ENCODE data around the gene TMCO1.
"Not testable (repeated sequence)": the region's sequence is repeated elsewhere in the genome, so short reads cannot be mapped to it uniquely, and the experiment has no call there.

The TMCO1 gene

GRCh38 chr1:165683848-165684485 lies 84.7 kb downstream of the TMCO1 start:
- no peak overlapping the region for H2BK120ac ChIP-seq (ENCODE audit: low read depth, low read length)
- no CpG with 5 or more reads among the region's 1 CpG for WGBS, 2 donors (ENCODE audit: extremely low coverage in 2 of 2, insufficient read length in 2 of 2, insufficient replicate concordance in 1 of 2)
- no peak overlapping the region for H2BK12ac ChIP-seq (ENCODE audit: low read length)
- H3K14ac ChIP-seq (ENCODE audit: low read length) = no peak overlapping the region
- no peak overlapping the region for H2BK5ac ChIP-seq (ENCODE audit: low read length)
- no peak overlapping the region for H2BK15ac ChIP-seq (ENCODE audit: low read length)
- H3K9me3 ChIP-seq (replicated peaks in 1 of 2; ENCODE audit: control insufficient read depth in 2 of 2, insufficient read depth in 1 of 2, low read depth in 1 of 2, low read length in 2 of 2) = peaks cover 0 to 7% of the 10 kb centered on the region in 2 donors
- H3K9ac ChIP-seq (ENCODE audit: low read depth, low read length, poor library complexity) = no peak overlapping the region
- no peak overlapping the region for H3K4me2 ChIP-seq (ENCODE audit: insufficient read depth, low read length, poor library complexity, severe bottlenecking)
- no peak for DNase-seq (ENCODE audit: low spot score)
- peaks cover 2% of the 10 kb centered on the region for H3K79me1 ChIP-seq (ENCODE audit: low read depth, low read length)
- no peak overlapping the region for H3K4me3 ChIP-seq (ENCODE audit: low read length in 2 of 2)
- H3K4ac ChIP-seq (ENCODE audit: low read length) = no peak overlapping the region
- no peak overlapping the region for H2AFZ ChIP-seq (ENCODE audit: low read length)
- H3K27ac ChIP-seq (replicated peaks; ENCODE audit: low read length) = no peak overlapping the region
- peaks cover 14 to 84% of the 10 kb centered on the region in 2 donors for H3K36me3 ChIP-seq (replicated peaks in 1 of 2; ENCODE audit: control insufficient read depth in 2 of 2, insufficient read depth in 2 of 2, low read length in 2 of 2)
- H4K91ac ChIP-seq (ENCODE audit: low read depth, low read length, poor library complexity) = no peak overlapping the region
- no peak overlapping the region for H3K18ac ChIP-seq (ENCODE audit: low read length)
- no peaks in the 10 kb centered on the region for H3K27me3 ChIP-seq (ENCODE audit: control insufficient read depth in 3 of 3, insufficient read depth in 3 of 3, low read depth in 1 of 3, low read length in 3 of 3)
- H3K23ac ChIP-seq (ENCODE audit: low read depth, low read length, poor library complexity) = no peak overlapping the region
- H4K8ac ChIP-seq (ENCODE audit: low read depth, low read length) = no peak overlapping the region
- H2AK5ac ChIP-seq (ENCODE audit: low read depth, low read length) = no peak overlapping the region
- no peaks in the 10 kb centered on the region for H3K4me1 ChIP-seq (ENCODE audit: control insufficient read depth in 2 of 2, insufficient read depth in 1 of 2, low read depth in 1 of 2, low read length in 2 of 2)

GRCh38 chr1:165680773-165681172 lies 87.9 kb downstream of the TMCO1 start:
- H3K27me3 ChIP-seq (ENCODE audit: control insufficient read depth in 3 of 3, insufficient read depth in 3 of 3, low read depth in 1 of 3, low read length in 3 of 3); H4K91ac ChIP-seq (ENCODE audit: low read depth, low read length, poor library complexity); H2AFZ ChIP-seq (ENCODE audit: low read length); H3K4me1 ChIP-seq (ENCODE audit: control insufficient read depth in 2 of 2, insufficient read depth in 1 of 2, low read depth in 1 of 2, low read length in 2 of 2); H3K4ac ChIP-seq (ENCODE audit: low read length); H3K4me2 ChIP-seq (ENCODE audit: insufficient read depth, low read length, poor library complexity, severe bottlenecking); H3K9me3 ChIP-seq (replicated peaks in 1 of 2; ENCODE audit: control insufficient read depth in 2 of 2, insufficient read depth in 1 of 2, low read depth in 1 of 2, low read length in 2 of 2); H2BK5ac ChIP-seq (ENCODE audit: low read length); H3K18ac ChIP-seq (ENCODE audit: low read length); H3K27ac ChIP-seq (replicated peaks; ENCODE audit: low read length); DNase-seq (ENCODE audit: low spot score); H2AK5ac ChIP-seq (ENCODE audit: low read depth, low read length); H2BK120ac ChIP-seq (ENCODE audit: low read depth, low read length); H4K8ac ChIP-seq (ENCODE audit: low read depth, low read length); H2BK15ac ChIP-seq (ENCODE audit: low read length); H3K79me1 ChIP-seq (ENCODE audit: low read depth, low read length); H3K23ac ChIP-seq (ENCODE audit: low read depth, low read length, poor library complexity); H3K9ac ChIP-seq (ENCODE audit: low read depth, low read length, poor library complexity); H3K4me3 ChIP-seq (ENCODE audit: low read length in 2 of 2); H2BK12ac ChIP-seq (ENCODE audit: low read length); H3K14ac ChIP-seq (ENCODE audit: low read length): not testable (repeated sequence)
- H3K36me3 ChIP-seq (replicated peaks in 1 of 2; ENCODE audit: control insufficient read depth in 2 of 2, insufficient read depth in 2 of 2, low read length in 2 of 2) = peaks cover 18 to 89% of the 10 kb centered on the region in 2 donors
- WGBS, 2 donors (ENCODE audit: extremely low coverage in 2 of 2, insufficient read length in 2 of 2, insufficient replicate concordance in 1 of 2) = no CpG with 5 or more reads among the region's 4 CpGs

- no peak overlapping the region for H2BK15ac ChIP-seq (ENCODE audit: low read length)
- H3K18ac ChIP-seq (ENCODE audit: low read length) = no peak overlapping the region
- no peaks in the 10 kb centered on the region for H3K27me3 ChIP-seq (ENCODE audit: control insufficient read depth in 3 of 3, insufficient read depth in 3 of 3, low read depth in 1 of 3, low read length in 3 of 3)
- H3K4me3 ChIP-seq (ENCODE audit: low read length in 2 of 2) = no peak overlapping the region
- peaks cover 16 to 89% of the 10 kb centered on the region in 2 donors for H3K36me3 ChIP-seq (replicated peaks in 1 of 2; ENCODE audit: control insufficient read depth in 2 of 2, insufficient read depth in 2 of 2, low read length in 2 of 2)
- H3K4ac ChIP-seq (ENCODE audit: low read length) = no peak overlapping the region
- peaks cover 2% of the 10 kb centered on the region for H3K79me1 ChIP-seq (ENCODE audit: low read depth, low read length)
- no peak overlapping the region for H2BK120ac ChIP-seq (ENCODE audit: low read depth, low read length)
- no peak overlapping the region for H3K23ac ChIP-seq (ENCODE audit: low read depth, low read length, poor library complexity)
- no peak overlapping the region for H2AFZ ChIP-seq (ENCODE audit: low read length)
- peaks cover 0 to 11% of the 10 kb centered on the region in 2 donors for H3K9me3 ChIP-seq (replicated peaks in 1 of 2; ENCODE audit: control insufficient read depth in 2 of 2, insufficient read depth in 1 of 2, low read depth in 1 of 2, low read length in 2 of 2)
- H2BK12ac ChIP-seq (ENCODE audit: low read length) = no peak overlapping the region
- no peak overlapping the region for H4K8ac ChIP-seq (ENCODE audit: low read depth, low read length)
- H2BK5ac ChIP-seq (ENCODE audit: low read length) = no peak overlapping the region
- H3K4me2 ChIP-seq (ENCODE audit: insufficient read depth, low read length, poor library complexity, severe bottlenecking) = no peak overlapping the region
- no peak overlapping the region for H3K9ac ChIP-seq (ENCODE audit: low read depth, low read length, poor library complexity)
- no peaks in the 10 kb centered on the region for H3K4me1 ChIP-seq (ENCODE audit: control insufficient read depth in 2 of 2, insufficient read depth in 1 of 2, low read depth in 1 of 2, low read length in 2 of 2)
- H4K91ac ChIP-seq (ENCODE audit: low read depth, low read length, poor library complexity) = no peak overlapping the region
- no peak for DNase-seq (ENCODE audit: low spot score)
- no CpG with 5 or more reads among the region's 2 CpGs for WGBS, 2 donors (ENCODE audit: extremely low coverage in 2 of 2, insufficient read length in 2 of 2, insufficient replicate concordance in 1 of 2)
- no peak overlapping the region for H3K14ac ChIP-seq (ENCODE audit: low read length)
- H2AK5ac ChIP-seq (ENCODE audit: low read depth, low read length) = no peak overlapping the region
- no peak overlapping the region for H3K27ac ChIP-seq (replicated peaks; ENCODE audit: low read length)
These were observed 88.4 kb downstream of the TMCO1 start for GRCh38 chr1:165680303-165680702.

- Histone ChIP-seq H4K91ac (ENCODE audit: low read depth, low read length, poor library complexity) (no peak overlapping the region), H2BK15ac (ENCODE audit: low read length) (no peak overlapping the region), H3K27me3 (ENCODE audit: control insufficient read depth in 3 of 3, insufficient read depth in 3 of 3, low read depth in 1 of 3, low read length in 3 of 3) (no peaks in the 10 kb centered on the region), H2BK12ac (ENCODE audit: low read length) (no peak overlapping the region), H3K9me3 (replicated peaks in 1 of 2; ENCODE audit: control insufficient read depth in 2 of 2, insufficient read depth in 1 of 2, low read depth in 1 of 2, low read length in 2 of 2) (peaks cover 0 to 11% of the 10 kb centered on the region in 2 donors), H3K4me3 (ENCODE audit: low read length in 2 of 2) (no peak overlapping the region), H3K23ac (ENCODE audit: low read depth, low read length, poor library complexity) (no peak overlapping the region), H2BK5ac (ENCODE audit: low read length) (no peak overlapping the region), H3K14ac (ENCODE audit: low read length) (no peak overlapping the region), H2AK5ac (ENCODE audit: low read depth, low read length) (no peak overlapping the region), H3K9ac (ENCODE audit: low read depth, low read length, poor library complexity) (no peak overlapping the region), H3K27ac (replicated peaks; ENCODE audit: low read length) (no peak overlapping the region), H3K4me1 (ENCODE audit: control insufficient read depth in 2 of 2, insufficient read depth in 1 of 2, low read depth in 1 of 2, low read length in 2 of 2) (no peaks in the 10 kb centered on the region), H3K4me2 (ENCODE audit: insufficient read depth, low read length, poor library complexity, severe bottlenecking) (no peak overlapping the region), H3K4ac (ENCODE audit: low read length) (no peak overlapping the region), H3K79me1 (ENCODE audit: low read depth, low read length) (peaks cover 2% of the 10 kb centered on the region), H2AFZ (ENCODE audit: low read length) (no peak overlapping the region), H3K18ac (ENCODE audit: low read length) (no peak overlapping the region), H2BK120ac (ENCODE audit: low read depth, low read length) (no peak overlapping the region), H3K36me3 (replicated peaks in 1 of 2; ENCODE audit: control insufficient read depth in 2 of 2, insufficient read depth in 2 of 2, low read length in 2 of 2) (peaks cover 16 to 90% of the 10 kb centered on the region in 2 donors), H4K8ac (ENCODE audit: low read depth, low read length) (no peak overlapping the region)
- no CpG with 5 or more reads among the region's 1 CpG for WGBS, 2 donors (ENCODE audit: extremely low coverage in 2 of 2, insufficient read length in 2 of 2, insufficient replicate concordance in 1 of 2)
- DNase-seq (ENCODE audit: low spot score) = no peak
These were observed 89.2 kb downstream of the TMCO1 start for GRCh38 chr1:165679282-165680036.

All from neuronal stem cell (in vitro differentiated cells).